Measurements from ENCODE around the gene FAM168A. TPM values are rescaled to one million over a fixed set of nuclear protein-coding genes. Genes with fewer than 3 reads are reported as not detected.

The FAM168A gene
- total and polyA plus RNA-seq, 2 of the 8 experiments (the other 6 are each of a cell fraction or from before 2014, with no cell fraction given): 17.1 to 21.6 TPM

DNA sequence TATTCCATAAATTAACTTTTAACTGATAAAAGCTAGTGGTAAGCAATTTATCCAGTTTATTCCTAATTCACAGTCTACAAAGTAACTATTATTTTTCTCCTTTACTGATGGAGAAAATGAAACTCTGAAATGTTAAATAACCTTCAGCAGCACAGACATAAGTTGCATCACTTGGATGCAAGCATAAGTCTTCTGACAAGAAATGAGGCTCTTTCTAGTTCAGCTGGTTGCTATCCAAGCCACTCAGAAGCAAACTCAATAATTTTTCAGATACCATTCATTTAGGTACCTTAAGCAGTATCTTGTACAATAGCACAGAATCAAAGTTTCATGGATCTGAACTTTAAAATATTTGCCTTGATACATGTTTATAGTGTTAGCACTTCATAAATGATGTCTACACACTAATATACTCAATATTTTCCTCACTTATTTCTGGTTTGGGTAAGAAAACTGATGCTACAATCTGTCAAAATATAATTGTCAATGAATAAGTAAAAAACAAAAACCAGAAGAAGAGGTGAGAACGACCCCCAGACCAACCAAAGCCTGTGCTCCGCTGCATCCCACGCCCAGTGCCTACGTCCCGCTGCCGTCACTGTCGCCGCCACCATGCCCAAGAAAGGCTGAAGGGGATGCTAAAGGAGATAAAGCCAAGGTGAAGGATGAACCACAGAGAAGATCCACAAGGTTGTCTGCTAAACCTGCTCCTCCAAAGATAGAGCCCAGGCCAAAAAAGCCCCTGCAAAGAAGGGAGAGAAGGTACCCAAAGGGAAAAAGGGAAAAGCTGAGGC is 18.1 kb downstream of the FAM168A start:
- 94% methylated on average over 8 of the region's 8 CpGs; no CpG with 5 or more reads in 1 of the 2 experiments for WGBS, 2 experiments (ENCODE audit: extremely low coverage in 1 of 2, insufficient coverage in 1 of 2, insufficient read length in 1 of 2, insufficient replicate concordance in 2 of 2, low coverage in 1 of 2, low lambda C conversion rate in 2 of 2, missing lambda C conversion rate in 1 of 2)
- POLR2A ChIA-PET (ENCODE audit: partially characterized antibody): no interaction called here
- Histone ChIP-seq H2BK20ac (ENCODE audit: low read length) (no peak overlapping the region), H3K4ac (replicated peaks; ENCODE audit: insufficient read length, low read depth, low read length) (no peak overlapping the region), H3K79me2 (ENCODE audit: control insufficient read depth in 1 of 2, insufficient read depth in 2 of 2, low read length in 2 of 2) (peaks cover 0 to 19% of the 10 kb centered on the region in 2 experiments; a peak in 2 of 4 replicates), H3K4me1 (replicated peaks in 1 of 4; ENCODE audit: control insufficient read depth in 3 of 4, insufficient read depth in 4 of 4, low read length in 3 of 4) (peaks cover 0 to 5% (median 0%) of the 10 kb centered on the region in 4 experiments; a peak in 5 of 7 replicates), H3K18ac (ENCODE audit: extremely low read depth, low read length) (no peak overlapping the region), H3K9ac (replicated peaks in 1 of 4; ENCODE audit: extremely low read depth in 1 of 4, low read depth in 3 of 4, low read length in 3 of 4) (no peak overlapping the region), H2BK12ac (ENCODE audit: low read depth, low read length) (no peak overlapping the region), H4K91ac (replicated peaks; ENCODE audit: insufficient read length, low read length) (no peak overlapping the region), H2AFZ (ENCODE audit: low read length) (no peak overlapping the region), H3K9me3 (ENCODE audit: insufficient read depth in 2 of 2, low read depth in 1 of 2, low read length in 1 of 2) (no peaks in the 10 kb centered on the region), H2AK5ac (ENCODE audit: low read depth, low read length) (no peak overlapping the region), H3K23ac (ENCODE audit: insufficient read length) (no peak overlapping the region), H4K5ac (ENCODE audit: insufficient read length, low read depth, low read length) (no peak overlapping the region), H2BK120ac (replicated peaks; ENCODE audit: low read depth, low read length) (no peak overlapping the region), H4K20me1 (replicated peaks in 1 of 2; ENCODE audit: control insufficient read depth in 1 of 2, insufficient read depth in 2 of 2, low read length in 2 of 2) (peaks cover 1 to 5% of the 10 kb centered on the region in 2 experiments), H3K56ac (replicated peaks; ENCODE audit: insufficient read length, low read depth, low read length) (no peak overlapping the region), H3K27me3 (replicated peaks in 1 of 4; ENCODE audit: control insufficient read depth in 3 of 4, extremely low read depth in 1 of 4, insufficient read depth in 3 of 4, low read length in 3 of 4) (no peaks in the 10 kb centered on the region), H3K4me2 (ENCODE audit: insufficient read depth in 1 of 2, low read depth in 2 of 2, low read length in 2 of 2) (no peak overlapping the region), H3K14ac (ENCODE audit: insufficient read length) (no peak overlapping the region), H3K27ac (ENCODE audit: low read depth, low read length) (no peak overlapping the region), H3K79me1 (ENCODE audit: low read depth, low read length) (no peaks in the 10 kb centered on the region; the same call in 1 of the 2 replicates), H4K8ac (ENCODE audit: extremely low read depth, insufficient read depth, low read length) (no peak overlapping the region), H2BK15ac (ENCODE audit: low read length) (no peak overlapping the region), H3K23me2 (ENCODE audit: low read depth, low read length) (no peaks in the 10 kb centered on the region), H3K36me3 (ENCODE audit: control insufficient read depth in 2 of 4, insufficient read depth in 4 of 4, low read length in 3 of 4) (no peaks in the 10 kb centered on the region), H3K4me3 (ENCODE audit: extremely low read depth in 1 of 4, insufficient read depth in 2 of 4, low read depth in 3 of 4, low read length in 4 of 4) (no peak overlapping the region), H2BK5ac (ENCODE audit: low read depth, low read length) (no peak overlapping the region)
- TF ChIP-seq CTCF (IDR thresholded peaks at IDR 0.05; ENCODE audit: control extremely low read depth in 1 of 3, insufficient read depth in 1 of 3, low read depth in 1 of 3, low read length in 3 of 3): no peak
- no peak for TF ChIP-seq CEBPB (IDR thresholded peaks at IDR 0.05; ENCODE audit: low read depth, low read length)
- TF ChIP-seq TBP (IDR thresholded peaks at IDR 0.05; ENCODE audit: low read depth, low read length): no peak
- TF ChIP-seq, protein P1, sequence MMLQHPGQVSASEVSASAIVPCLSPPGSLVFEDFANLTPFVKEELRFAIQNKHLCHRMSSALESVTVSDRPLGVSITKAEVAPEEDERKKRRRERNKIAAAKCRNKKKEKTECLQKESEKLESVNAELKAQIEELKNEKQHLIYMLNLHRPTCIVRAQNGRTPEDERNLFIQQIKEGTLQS (IDR thresholded peaks at IDR 0.05; ENCODE audit: insufficient read depth, low read depth, low read length): no peak
- TF ChIP-seq KDM1A (IDR thresholded peaks at IDR 0.05; ENCODE audit: borderline replicate concordance, low read length): no peak
- TF ChIP-seq JUN (IDR thresholded peaks at IDR 0.05; ENCODE audit: low read depth, low read length): no peak
- TF ChIP-seq CBX5 (IDR thresholded peaks at IDR 0.05; ENCODE audit: low read depth, low read length): no peak
- no peak for TF ChIP-seq POLR2AphosphoS5 (IDR thresholded peaks at IDR 0.05; ENCODE audit: low read depth, low read length)
- CTCF ChIA-PET (ENCODE audit: partially characterized antibody): interaction anchor here (1.2 to 1.4 kb wide), 2 partner anchors 16 to 17 kb away, joined by 3 read pairs; no protein-coding TSS in a partner anchor
- DNase-seq (ENCODE audit: low read depth in 1 of 2, low spot score in 2 of 2) (no peak), FAIRE-seq (no peak)

Data from H1 (cell line).